Measurements from ENCODE around the gene UBE2K. TPM values are rescaled to one million over a fixed set of nuclear protein-coding genes. Genes with fewer than 3 reads are reported as not detected.
"Not testable (repeated sequence)": the region's sequence is repeated elsewhere in the genome, so short reads cannot be mapped to it uniquely, and the experiment has no call there.

The UBE2K gene
- total RNA-seq, 2 experiments from 2014 or later, result 69.5 to 77.1 TPM

DNA sequence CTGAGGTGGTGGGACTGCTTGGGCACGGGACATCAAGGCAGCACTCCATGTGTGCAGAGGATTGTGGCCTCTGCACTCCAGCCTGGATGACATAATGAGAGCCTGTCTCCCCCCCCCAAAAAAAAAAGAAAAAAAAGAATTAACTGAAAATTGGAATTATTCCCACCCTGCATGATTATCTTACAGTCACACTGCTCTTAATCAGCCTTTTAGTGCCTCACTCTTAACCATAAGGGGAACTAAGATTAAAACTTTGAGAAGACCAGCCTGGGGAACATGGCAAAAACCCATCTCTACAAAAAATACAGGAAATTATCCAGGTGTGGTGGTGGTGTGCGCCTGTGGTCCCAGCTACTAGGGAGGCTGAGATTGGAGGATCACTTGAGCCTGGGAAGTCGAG is 94.6 kb downstream of the UBE2K start:
- Mint-ChIP-seq H3K27ac (no peak overlapping the region), H3K36me3 (ENCODE audit: low read depth) (no peaks in the 10 kb centered on the region), H3K27me3 (no peaks in the 10 kb centered on the region), H3K4me1 (ENCODE audit: low read depth) (no peaks in the 10 kb centered on the region), H3K4me3 (no peak overlapping the region), H3K9me3 (no peaks in the 10 kb centered on the region)
- TF ChIP-seq, protein P1, sequence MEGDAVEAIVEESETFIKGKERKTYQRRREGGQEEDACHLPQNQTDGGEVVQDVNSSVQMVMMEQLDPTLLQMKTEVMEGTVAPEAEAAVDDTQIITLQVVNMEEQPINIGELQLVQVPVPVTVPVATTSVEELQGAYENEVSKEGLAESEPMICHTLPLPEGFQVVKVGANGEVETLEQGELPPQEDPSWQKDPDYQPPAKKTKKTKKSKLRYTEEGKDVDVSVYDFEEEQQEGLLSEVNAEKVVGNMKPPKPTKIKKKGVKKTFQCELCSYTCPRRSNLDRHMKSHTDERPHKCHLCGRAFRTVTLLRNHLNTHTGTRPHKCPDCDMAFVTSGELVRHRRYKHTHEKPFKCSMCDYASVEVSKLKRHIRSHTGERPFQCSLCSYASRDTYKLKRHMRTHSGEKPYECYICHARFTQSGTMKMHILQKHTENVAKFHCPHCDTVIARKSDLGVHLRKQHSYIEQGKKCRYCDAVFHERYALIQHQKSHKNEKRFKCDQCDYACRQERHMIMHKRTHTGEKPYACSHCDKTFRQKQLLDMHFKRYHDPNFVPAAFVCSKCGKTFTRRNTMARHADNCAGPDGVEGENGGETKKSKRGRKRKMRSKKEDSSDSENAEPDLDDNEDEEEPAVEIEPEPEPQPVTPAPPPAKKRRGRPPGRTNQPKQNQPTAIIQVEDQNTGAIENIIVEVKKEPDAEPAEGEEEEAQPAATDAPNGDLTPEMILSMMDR (IDR thresholded peaks at IDR 0.05), result no peak
- DNase-seq, result no peak
- ChIA-PET POLR2A (no interaction called here), CTCF (no interaction called here)
- intact Hi-C loops (cut with micrococcal nuclease), result no loop called here
- ATAC-seq, result no peak

DNA sequence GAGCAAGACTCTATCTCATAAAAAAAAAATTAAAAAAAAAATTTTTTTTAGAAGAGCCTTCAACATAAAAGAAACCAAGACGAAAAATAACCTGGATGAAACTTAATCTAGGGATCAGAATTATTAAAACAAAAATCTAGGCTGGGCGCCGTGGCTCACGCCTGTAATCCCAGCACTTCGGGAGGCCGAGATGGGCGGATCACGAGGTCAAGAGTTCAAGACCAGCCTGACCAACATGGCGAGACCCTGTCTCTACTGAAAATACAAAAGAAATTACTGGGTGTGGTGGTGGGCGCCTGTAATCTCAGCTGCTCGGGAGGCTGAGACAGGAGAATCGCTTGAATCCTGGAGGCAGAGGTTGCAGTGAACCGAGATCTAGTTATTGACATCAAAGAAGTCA is 95.0 kb downstream of the UBE2K start:
- H3K4me1 Mint-ChIP-seq (ENCODE audit: low read depth); H3K27ac Mint-ChIP-seq; H3K27me3 Mint-ChIP-seq; H3K9me3 Mint-ChIP-seq; intact Hi-C loops (cut with micrococcal nuclease); ATAC-seq; DNase-seq; CTCF ChIA-PET; H3K4me3 Mint-ChIP-seq; H3K36me3 Mint-ChIP-seq (ENCODE audit: low read depth); POLR2A ChIA-PET: not testable (repeated sequence)

DNA sequence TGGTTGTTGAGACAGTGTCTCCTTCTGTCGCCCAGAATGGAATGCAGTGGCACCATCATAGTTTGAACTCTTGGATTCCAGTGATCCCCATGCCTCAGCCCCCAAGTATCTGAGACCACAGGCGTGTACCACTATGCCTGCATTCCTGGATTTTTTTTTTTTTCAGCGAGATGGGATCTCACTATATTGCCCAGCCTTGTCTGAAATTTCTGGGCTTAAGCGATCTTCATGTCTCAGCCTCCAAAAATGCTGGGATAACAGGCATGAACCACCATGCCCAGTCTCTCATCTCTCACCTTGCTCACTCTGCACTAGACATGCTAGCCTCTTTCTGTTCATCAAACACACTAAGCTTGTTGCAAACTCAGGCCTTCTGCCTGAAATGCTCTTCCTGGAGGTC is 104.1 kb downstream of the UBE2K start:
- no peak for DNase-seq
- TF ChIP-seq, protein P1 (IDR thresholded peaks at IDR 0.05), result no peak
- Mint-ChIP-seq H3K4me1 (ENCODE audit: low read depth) (no peaks in the 10 kb centered on the region), H3K36me3 (ENCODE audit: low read depth) (no peaks in the 10 kb centered on the region), H3K4me3 (no peak overlapping the region), H3K27ac (no peak overlapping the region), H3K9me3 (no peaks in the 10 kb centered on the region), H3K27me3 (no peaks in the 10 kb centered on the region)
- ChIA-PET POLR2A (interaction anchor here (0.9 kb wide), 1 partner anchor 39 kb away, joined by 3 read pairs; no protein-coding TSS in a partner anchor), CTCF (no interaction called here)
- intact Hi-C loops (cut with micrococcal nuclease), result no loop called here
- ATAC-seq, result no peak

DNA sequence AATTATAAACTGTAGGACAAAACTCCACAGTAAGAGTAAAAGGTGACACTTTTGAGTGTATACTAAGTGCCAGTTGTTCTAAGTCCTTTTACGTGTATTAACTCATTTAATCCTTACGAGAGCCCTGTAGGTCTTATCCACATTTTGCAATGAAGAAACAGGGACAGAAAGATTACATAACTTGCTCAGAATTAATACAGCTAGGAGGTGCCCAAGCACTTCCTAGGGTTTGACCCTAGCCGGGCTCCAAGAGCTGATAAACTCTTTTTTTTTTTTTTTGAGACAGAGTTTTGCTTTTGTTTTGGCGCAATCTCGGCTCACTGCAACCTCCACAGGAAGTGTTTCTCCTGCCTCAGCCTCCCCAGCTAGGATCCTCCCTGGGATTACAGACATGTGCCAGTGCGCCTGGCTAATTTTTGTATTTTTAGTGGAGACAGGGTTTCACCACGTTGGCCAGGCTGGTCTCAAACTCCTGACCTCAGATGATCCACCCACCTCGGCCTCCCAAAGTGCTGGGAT is 110.4 kb downstream of the UBE2K start:
- H3K4me3 Mint-ChIP-seq, result no peak overlapping the region
- intact Hi-C loops (cut with micrococcal nuclease), result no loop called here
- peaks cover 3% of the 10 kb centered on the region for H3K36me3 Mint-ChIP-seq (ENCODE audit: low read depth)
- ChIA-PET CTCF (interaction anchor here (1.8 kb wide), 1 partner anchor 13 kb away, joined by 4 read pairs; no protein-coding TSS in a partner anchor), POLR2A (no interaction called here)
- ATAC-seq (no peak), DNase-seq (no peak)
- H3K4me1 Mint-ChIP-seq (ENCODE audit: low read depth), result peaks cover 3% of the 10 kb centered on the region
- TF ChIP-seq, protein P1 (IDR thresholded peaks at IDR 0.05), result no peak
- no peak overlapping the region for H3K27ac Mint-ChIP-seq
- no peaks in the 10 kb centered on the region for H3K27me3 Mint-ChIP-seq
- H3K9me3 Mint-ChIP-seq, result peaks cover 3% of the 10 kb centered on the region

DNA sequence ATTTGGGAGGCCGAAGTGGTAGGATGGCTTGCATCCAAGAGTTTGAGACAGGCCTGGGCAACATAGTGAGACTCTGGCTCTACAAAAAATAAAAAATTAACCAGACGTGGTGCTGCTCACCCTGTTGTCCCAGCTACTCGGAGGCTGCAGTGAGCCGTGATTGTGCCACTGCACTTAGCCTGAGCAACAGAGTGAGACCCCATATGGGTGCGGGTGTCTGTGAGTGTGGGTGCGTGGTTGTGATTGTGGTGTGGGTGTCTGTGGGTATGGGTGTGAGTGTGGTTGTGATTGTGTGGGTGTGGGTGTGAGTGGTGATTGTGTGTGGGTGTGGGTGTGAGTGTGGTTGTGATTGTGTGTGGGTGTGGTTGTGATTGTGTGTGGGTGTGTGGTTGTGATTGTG is 114.6 kb downstream of the UBE2K start:
- Mint-ChIP-seq H3K36me3 (ENCODE audit: low read depth) (peaks cover 3% of the 10 kb centered on the region), H3K27me3 (no peaks in the 10 kb centered on the region), H3K9me3 (peaks cover 7% of the 10 kb centered on the region), H3K4me1 (ENCODE audit: low read depth) (peaks cover 3% of the 10 kb centered on the region), H3K4me3 (peak overlapping the region; percentile 49), H3K27ac (peak overlapping the region; percentile 66)
- ATAC-seq (peak; percentile 51), DNase-seq (peak; percentile 39)
- POLR2A ChIA-PET, result no interaction called here
- TF ChIP-seq, protein P1 (IDR thresholded peaks at IDR 0.05), result no peak
- CTCF ChIA-PET, result no interaction called here
- intact Hi-C loops (cut with micrococcal nuclease), result no loop called here

DNA sequence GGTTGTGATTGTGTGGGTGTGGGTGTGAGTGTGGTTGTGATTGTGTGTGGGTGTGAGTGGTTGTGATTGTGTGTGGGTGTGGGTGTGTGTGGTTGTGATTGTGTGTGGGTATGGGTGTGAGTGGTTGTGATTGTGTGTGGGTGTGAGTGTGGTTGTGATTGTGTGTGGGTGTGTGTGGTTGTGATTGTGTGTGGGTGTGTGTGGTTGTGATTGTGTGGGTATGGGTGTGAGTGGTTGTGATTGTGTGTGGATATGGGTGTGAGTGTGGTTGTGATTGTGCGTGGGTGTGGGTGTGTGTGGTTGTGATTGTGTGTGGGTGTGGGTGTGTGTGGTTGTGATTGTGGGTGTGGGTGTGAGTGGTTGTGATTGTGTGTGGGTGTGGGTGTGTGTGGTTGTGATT is 115.1 kb downstream of the UBE2K start:
- H3K27ac Mint-ChIP-seq; intact Hi-C loops (cut with micrococcal nuclease); H3K4me1 Mint-ChIP-seq (ENCODE audit: low read depth); H3K36me3 Mint-ChIP-seq (ENCODE audit: low read depth); H3K4me3 Mint-ChIP-seq; POLR2A ChIA-PET; ATAC-seq; H3K9me3 Mint-ChIP-seq; H3K27me3 Mint-ChIP-seq; DNase-seq; CTCF ChIA-PET: not testable (repeated sequence)

DNA sequence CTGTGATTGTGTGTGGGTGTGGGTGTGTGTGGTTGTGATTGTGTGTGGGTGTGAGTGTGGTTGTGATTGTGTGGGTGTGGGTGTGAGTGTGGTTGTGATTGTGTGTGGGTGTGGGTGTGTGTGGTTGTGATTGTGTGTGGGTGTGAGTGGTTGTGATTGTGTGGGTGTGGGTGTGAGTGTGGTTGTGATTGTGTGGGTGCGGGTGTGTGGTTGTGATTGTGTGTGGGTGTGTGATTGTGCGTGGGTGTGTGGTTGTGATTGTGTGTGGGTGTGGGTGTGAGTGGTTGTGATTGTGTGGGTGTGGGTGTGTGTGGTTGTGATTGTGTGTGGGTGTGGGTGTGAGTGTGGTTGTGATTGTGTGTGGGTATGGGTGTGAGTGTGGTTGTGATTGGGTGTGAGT is 115.8 kb downstream of the UBE2K start:
- H3K9me3 Mint-ChIP-seq; DNase-seq; intact Hi-C loops (cut with micrococcal nuclease); H3K27ac Mint-ChIP-seq; H3K27me3 Mint-ChIP-seq; H3K4me1 Mint-ChIP-seq (ENCODE audit: low read depth); CTCF ChIA-PET; ATAC-seq; POLR2A ChIA-PET; H3K36me3 Mint-ChIP-seq (ENCODE audit: low read depth); H3K4me3 Mint-ChIP-seq: not testable (repeated sequence)
